Measurements from ENCODE around the gene WBP1L. TPM values are rescaled to one million over a fixed set of nuclear protein-coding genes. Genes with fewer than 3 reads are reported as not detected.
"Not testable (repeated sequence)": the region's sequence is repeated elsewhere in the genome, so short reads cannot be mapped to it uniquely, and the experiment has no call there.

Gene WBP1L
- total RNA-seq, 1 donor from 2014 or later: 30.7 TPM

GRCh38 chr10:102715880-102716279, 27.9 kb upstream of the WBP1L start:
- no peaks in the 10 kb centered on the region for H3K27me3 Mint-ChIP-seq
- no peaks in the 10 kb centered on the region for H3K9me3 Mint-ChIP-seq (ENCODE audit: low read depth)
- H3K36me3 Mint-ChIP-seq (ENCODE audit: insufficient read depth): peaks cover 4% of the 10 kb centered on the region
- H3K4me1 Mint-ChIP-seq (ENCODE audit: low read depth): peaks cover 42% of the 10 kb centered on the region
- no peak overlapping the region for H3K27ac Mint-ChIP-seq
- peak overlapping the region; percentile 85 for H3K4me3 Mint-ChIP-seq (ENCODE audit: low read depth)
- DNase-seq (ENCODE audit: low spot score, unreplicated experiment): no peak
- no peak for TF ChIP-seq CTCF (IDR thresholded peaks at IDR 0.05; ENCODE audit: unreplicated experiment)

DNA sequence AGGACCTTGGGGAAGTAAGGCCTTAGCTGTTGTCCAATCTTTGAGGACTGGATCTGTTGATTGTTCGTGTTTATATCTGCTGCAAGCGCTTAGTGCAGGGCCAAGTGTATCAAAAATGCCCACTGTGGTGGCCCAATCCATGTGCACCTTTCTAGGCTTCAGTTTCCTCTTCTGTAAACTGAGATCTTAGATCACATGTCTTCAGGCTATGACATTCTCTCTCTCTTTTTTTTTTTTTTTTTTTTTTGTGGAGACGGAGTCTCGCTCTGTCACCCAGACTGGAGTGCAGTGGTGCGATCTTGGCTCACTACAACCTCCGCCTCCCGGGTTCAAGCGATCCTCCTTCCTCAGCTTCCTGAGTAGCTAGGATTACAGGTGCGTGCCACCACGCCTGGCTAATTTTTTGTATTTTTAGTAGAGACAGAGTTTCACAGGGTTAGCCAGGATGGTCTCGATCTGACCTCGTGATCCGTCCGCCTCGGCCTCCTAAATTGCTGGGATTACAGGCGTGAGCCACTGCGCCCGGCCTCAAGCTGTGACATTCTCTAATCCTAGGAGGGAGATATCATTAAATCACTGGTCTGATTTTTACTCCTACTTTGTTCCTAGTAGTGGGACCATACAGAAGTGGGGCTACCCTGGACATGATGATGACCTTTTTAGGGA, 26.7 kb upstream of the WBP1L start:
- H3K4me1 Mint-ChIP-seq (ENCODE audit: low read depth): peaks cover 45% of the 10 kb centered on the region
- H3K9me3 Mint-ChIP-seq (ENCODE audit: low read depth); H3K27me3 Mint-ChIP-seq; H3K36me3 Mint-ChIP-seq (ENCODE audit: insufficient read depth); DNase-seq (ENCODE audit: low spot score, unreplicated experiment): not testable (repeated sequence)
- peak overlapping the region; percentile 0 for H3K4me3 Mint-ChIP-seq (ENCODE audit: low read depth)
- peak overlapping the region; percentile 9 for H3K27ac Mint-ChIP-seq

DNA sequence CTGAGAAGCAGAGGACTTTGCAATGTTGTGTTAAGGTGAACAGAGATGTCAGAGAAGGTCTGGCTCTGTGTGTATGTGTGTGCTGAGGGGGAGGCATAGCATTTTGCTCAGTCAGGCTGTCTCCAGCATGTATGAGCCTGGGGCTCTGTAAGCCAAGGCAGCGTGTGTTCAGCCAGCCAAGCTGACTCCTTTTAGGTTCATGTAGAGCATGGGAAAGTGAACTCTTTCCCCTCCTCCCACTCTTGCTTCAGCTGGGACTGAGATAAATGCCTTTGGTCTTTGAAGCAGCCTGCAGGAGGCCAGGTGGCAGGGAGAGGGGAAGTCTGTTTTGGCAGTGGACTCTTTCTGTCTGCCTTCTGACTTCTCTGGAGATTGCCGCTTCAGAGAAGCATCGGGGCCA, 25.5 kb upstream of the WBP1L start:
- no peaks in the 10 kb centered on the region for H3K9me3 Mint-ChIP-seq (ENCODE audit: low read depth)
- peaks cover 35% of the 10 kb centered on the region for H3K4me1 Mint-ChIP-seq (ENCODE audit: low read depth)
- no peak for TF ChIP-seq CTCF (IDR thresholded peaks at IDR 0.05; ENCODE audit: unreplicated experiment)
- no peak overlapping the region for H3K4me3 Mint-ChIP-seq (ENCODE audit: low read depth)
- peaks cover 6% of the 10 kb centered on the region for H3K36me3 Mint-ChIP-seq (ENCODE audit: insufficient read depth)
- H3K27ac Mint-ChIP-seq: peak overlapping the region; percentile 62
- no peak for DNase-seq (ENCODE audit: low spot score, unreplicated experiment)
- H3K27me3 Mint-ChIP-seq: no peaks in the 10 kb centered on the region

DNA sequence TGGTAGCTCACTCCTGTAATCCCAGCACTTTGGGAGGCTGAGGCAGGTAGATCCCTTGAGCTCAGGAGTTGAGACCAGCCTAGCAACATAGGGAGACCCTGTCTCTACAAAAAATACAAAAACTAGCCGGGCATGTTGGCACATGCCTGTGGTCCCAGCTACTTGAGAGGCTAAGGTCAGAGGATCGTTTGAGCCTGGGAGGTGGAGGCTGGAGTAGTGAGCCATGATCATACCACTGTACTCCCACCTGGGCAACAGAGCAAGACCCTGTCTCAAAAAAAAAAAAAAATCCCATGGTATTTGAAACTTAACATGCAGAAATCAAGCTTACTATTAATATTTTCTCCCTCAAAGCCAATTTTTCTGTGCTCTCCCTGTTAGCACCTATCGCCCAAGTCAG, 23.4 kb upstream of the WBP1L start:
- no peak overlapping the region for H3K27ac Mint-ChIP-seq
- H3K27me3 Mint-ChIP-seq: no peaks in the 10 kb centered on the region
- peaks cover 15% of the 10 kb centered on the region for H3K36me3 Mint-ChIP-seq (ENCODE audit: insufficient read depth)

DNA sequence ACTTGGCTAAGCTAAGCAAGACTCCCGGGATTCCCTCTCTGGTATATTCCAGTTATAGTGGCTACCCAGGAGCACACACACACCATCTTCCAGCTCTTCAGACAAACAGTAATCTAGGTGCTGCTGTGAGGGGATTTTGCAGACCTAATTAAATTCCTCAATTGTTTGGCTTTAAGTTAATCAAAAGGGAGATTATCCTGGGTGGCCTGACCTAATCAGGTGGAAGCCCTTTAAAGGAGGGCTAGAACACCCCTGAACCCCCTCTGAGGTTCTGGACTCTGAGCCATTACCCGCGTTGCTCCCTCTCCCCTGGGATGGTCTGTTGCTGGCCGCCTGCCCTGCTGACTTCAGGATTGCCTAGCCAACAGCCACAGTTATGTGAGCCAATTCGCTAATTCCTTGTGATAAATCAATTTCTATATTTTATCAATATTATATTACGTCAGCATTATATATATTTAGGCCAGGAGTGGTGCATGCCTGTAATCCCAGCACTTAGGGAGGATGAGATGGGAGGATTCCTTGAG, 22.9 kb upstream of the WBP1L start:
- H3K27ac Mint-ChIP-seq: no peak overlapping the region
- H3K27me3 Mint-ChIP-seq: no peaks in the 10 kb centered on the region
- H3K36me3 Mint-ChIP-seq (ENCODE audit: insufficient read depth): peaks cover 15% of the 10 kb centered on the region
- no peak for TF ChIP-seq CTCF (IDR thresholded peaks at IDR 0.05; ENCODE audit: unreplicated experiment)
- peaks cover 29% of the 10 kb centered on the region for H3K4me1 Mint-ChIP-seq (ENCODE audit: low read depth)
- no peak for DNase-seq (ENCODE audit: low spot score, unreplicated experiment)
- no peak overlapping the region for H3K4me3 Mint-ChIP-seq (ENCODE audit: low read depth)
- H3K9me3 Mint-ChIP-seq (ENCODE audit: low read depth): no peaks in the 10 kb centered on the region

More for the DNA sequence above, 23.4 kb upstream of the WBP1L start:
- TF ChIP-seq CTCF (IDR thresholded peaks at IDR 0.05; ENCODE audit: unreplicated experiment): no peak
- Mint-ChIP-seq H3K4me1 (ENCODE audit: low read depth) (peaks cover 31% of the 10 kb centered on the region), H3K4me3 (ENCODE audit: low read depth) (no peak overlapping the region), H3K9me3 (ENCODE audit: low read depth) (no peaks in the 10 kb centered on the region)
- no peak for DNase-seq (ENCODE audit: low spot score, unreplicated experiment)

GRCh38 chr10:102721954-102722353, 21.8 kb upstream of the WBP1L start:
- H3K36me3 Mint-ChIP-seq (ENCODE audit: insufficient read depth): peaks cover 15% of the 10 kb centered on the region
- H3K9me3 Mint-ChIP-seq (ENCODE audit: low read depth): no peaks in the 10 kb centered on the region
- no peak overlapping the region for H3K27ac Mint-ChIP-seq

More at GRCh38 chr10:102721954-102722353, 21.8 kb upstream of the WBP1L start:
- Mint-ChIP-seq H3K4me3 (ENCODE audit: low read depth) (no peak overlapping the region), H3K4me1 (ENCODE audit: low read depth) (peaks cover 25% of the 10 kb centered on the region), H3K27me3 (no peaks in the 10 kb centered on the region)
- no peak for TF ChIP-seq CTCF (IDR thresholded peaks at IDR 0.05; ENCODE audit: unreplicated experiment)
- DNase-seq (ENCODE audit: low spot score, unreplicated experiment): no peak
